Body of pancreas (tissue), 4 donors: ENCODE measurements around the gene ESRRA.

Experiments used
- CTCF ChIP-seq, 7 experiments: fragments of 450-650 bp in 4 of 7; fragments of 200-600 bp in 3 of 7; sonication (generic) in 3 of 7; IDR thresholded peaks; one replicate each; pipeline ENCODE4 v1.5.1; 2016 to 2019; ENCODE audit warnings: antibody characterized with exemption in 7 of 7
- POLR2A ChIP-seq, 3 donors: fragments of 450-650 bp; IDR thresholded peaks; one replicate each; pipeline ENCODE4 v1.6.1; 2016; ENCODE audit warnings: antibody characterized with exemption in 3 of 3, mild to moderate bottlenecking in 2 of 3

- no peak for TF ChIP-seq CTCF (IDR thresholded peaks at IDR 0.05)
- TF ChIP-seq POLR2A (IDR thresholded peaks at IDR 0.05): no peak
Measured at GRCh38 chr11:64362339-64362738, 57.0 kb downstream of the ESRRA start.
